HepG2 (cell line): ENCODE measurements around the gene CHD2.

ENCODE experiments used
- EP300 ChIP-seq, 3 experiments: sonication (generic) in 1 of 3; formaldehyde crosslinking in 1 of 3; IDR thresholded peaks; 2 replicates each; pipeline versions ENCODE4 v1.5.1 to v1.6.1; 2011 to 2020; ENCODE audit warnings: low read depth in 2 of 3, low read length in 2 of 3, borderline replicate concordance in 1 of 3, improper control_type of control experiment in 1 of 3, mild to moderate bottlenecking in 1 of 3, missing genetic modification reagents in 1 of 3, moderate library complexity in 1 of 3
- MED1 ChIP-seq: sonication (generic); formaldehyde crosslinking; IDR thresholded peaks from 2 replicates; pipeline ENCODE4 v1.4.0; 2020; ENCODE audit warnings: missing genetic modification reagents
- POLR2AphosphoS5 ChIP-seq: IDR thresholded peaks from 2 replicates; pipeline ENCODE4 v1.6.1; 2012; ENCODE audit warnings: low read depth, low read length
- TP53 ChIP-seq: sonication (generic); formaldehyde crosslinking; conservative IDR thresholded peaks from 2 replicates; pipeline ENCODE4 v1.4.0; 2020; ENCODE audit warnings: missing genetic modification reagents
- ZNF136 ChIP-seq: sonication (generic); formaldehyde crosslinking; IDR thresholded peaks from 2 replicates; pipeline ENCODE4 v1.8.1; 2022; ENCODE audit warnings: low read depth, mild to moderate bottlenecking, moderate library complexity, missing genetic modification reagents
- TF ChIP-seq, protein P1 (sequence below), 2 experiments: IDR thresholded peaks; 2 replicates each; pipeline ENCODE4 v1.6.1; 2011 to 2012; ENCODE audit warnings: low read length in 2 of 2, borderline replicate concordance in 1 of 2, low read depth in 1 of 2, mild to moderate bottlenecking in 1 of 2, moderate library complexity in 1 of 2
- TF ChIP-seq, protein P2 (sequence below): sonication (generic); formaldehyde crosslinking; IDR thresholded peaks from 2 replicates; pipeline ENCODE4 v1.4.0; 2020; ENCODE audit warnings: missing genetic modification reagents, mild to moderate bottlenecking, borderline replicate concordance

DNA sequence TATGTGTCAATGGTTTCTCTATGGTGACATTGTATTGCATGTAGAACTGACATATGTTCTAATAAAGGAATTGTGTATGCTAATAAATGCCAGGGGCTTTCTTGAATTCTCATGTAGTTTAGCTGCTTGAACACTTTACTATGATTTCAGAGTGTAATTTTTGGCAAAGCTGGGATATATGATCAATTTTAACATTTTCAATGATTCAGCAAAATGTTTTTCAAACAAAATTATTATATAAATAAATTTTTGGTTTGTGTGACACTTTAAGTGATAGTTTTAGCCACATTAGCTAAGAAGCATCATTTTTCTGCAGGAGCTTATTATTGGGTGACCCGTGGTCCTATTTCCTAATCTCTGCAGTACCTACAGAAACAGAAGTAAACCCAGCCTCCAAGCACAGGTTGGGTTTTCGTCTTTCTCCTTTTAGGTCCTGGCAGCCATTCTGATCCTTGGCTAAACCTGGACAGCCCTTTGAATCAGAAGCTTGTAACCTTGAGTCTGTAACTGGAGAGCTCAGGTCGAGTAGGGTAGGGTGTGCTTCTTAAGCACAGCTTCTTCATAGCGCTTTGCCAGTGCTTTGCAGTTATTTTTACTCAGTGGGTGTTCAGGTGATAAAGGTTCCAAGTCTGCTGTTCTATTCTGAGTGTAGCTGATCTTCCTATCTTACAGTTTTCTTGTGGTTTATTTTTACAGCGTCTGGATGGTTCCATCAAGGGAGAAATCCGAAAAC, 74.2 kb downstream of the CHD2 start:
- TF ChIP-seq, protein P1, sequence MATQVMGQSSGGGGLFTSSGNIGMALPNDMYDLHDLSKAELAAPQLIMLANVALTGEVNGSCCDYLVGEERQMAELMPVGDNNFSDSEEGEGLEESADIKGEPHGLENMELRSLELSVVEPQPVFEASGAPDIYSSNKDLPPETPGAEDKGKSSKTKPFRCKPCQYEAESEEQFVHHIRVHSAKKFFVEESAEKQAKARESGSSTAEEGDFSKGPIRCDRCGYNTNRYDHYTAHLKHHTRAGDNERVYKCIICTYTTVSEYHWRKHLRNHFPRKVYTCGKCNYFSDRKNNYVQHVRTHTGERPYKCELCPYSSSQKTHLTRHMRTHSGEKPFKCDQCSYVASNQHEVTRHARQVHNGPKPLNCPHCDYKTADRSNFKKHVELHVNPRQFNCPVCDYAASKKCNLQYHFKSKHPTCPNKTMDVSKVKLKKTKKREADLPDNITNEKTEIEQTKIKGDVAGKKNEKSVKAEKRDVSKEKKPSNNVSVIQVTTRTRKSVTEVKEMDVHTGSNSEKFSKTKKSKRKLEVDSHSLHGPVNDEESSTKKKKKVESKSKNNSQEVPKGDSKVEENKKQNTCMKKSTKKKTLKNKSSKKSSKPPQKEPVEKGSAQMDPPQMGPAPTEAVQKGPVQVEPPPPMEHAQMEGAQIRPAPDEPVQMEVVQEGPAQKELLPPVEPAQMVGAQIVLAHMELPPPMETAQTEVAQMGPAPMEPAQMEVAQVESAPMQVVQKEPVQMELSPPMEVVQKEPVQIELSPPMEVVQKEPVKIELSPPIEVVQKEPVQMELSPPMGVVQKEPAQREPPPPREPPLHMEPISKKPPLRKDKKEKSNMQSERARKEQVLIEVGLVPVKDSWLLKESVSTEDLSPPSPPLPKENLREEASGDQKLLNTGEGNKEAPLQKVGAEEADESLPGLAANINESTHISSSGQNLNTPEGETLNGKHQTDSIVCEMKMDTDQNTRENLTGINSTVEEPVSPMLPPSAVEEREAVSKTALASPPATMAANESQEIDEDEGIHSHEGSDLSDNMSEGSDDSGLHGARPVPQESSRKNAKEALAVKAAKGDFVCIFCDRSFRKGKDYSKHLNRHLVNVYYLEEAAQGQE (IDR thresholded peaks at IDR 0.05; ENCODE audit: borderline replicate concordance in 1 of 2, low read depth in 1 of 2, low read length in 2 of 2): no peak
- no peak for TF ChIP-seq POLR2AphosphoS5
- TF ChIP-seq EP300 (IDR thresholded peaks at IDR 0.05; ENCODE audit: low read depth in 2 of 2, low read length in 2 of 2): no peak
- TF ChIP-seq EP300 (CRISPR knock-in tag; IDR thresholded peaks at IDR 0.05; ENCODE audit: borderline replicate concordance): no peak
- no peak for TF ChIP-seq ZNF136 (CRISPR knock-in tag)
- TF ChIP-seq MED1 (CRISPR knock-in tag): no peak
- TF ChIP-seq, protein P2, sequence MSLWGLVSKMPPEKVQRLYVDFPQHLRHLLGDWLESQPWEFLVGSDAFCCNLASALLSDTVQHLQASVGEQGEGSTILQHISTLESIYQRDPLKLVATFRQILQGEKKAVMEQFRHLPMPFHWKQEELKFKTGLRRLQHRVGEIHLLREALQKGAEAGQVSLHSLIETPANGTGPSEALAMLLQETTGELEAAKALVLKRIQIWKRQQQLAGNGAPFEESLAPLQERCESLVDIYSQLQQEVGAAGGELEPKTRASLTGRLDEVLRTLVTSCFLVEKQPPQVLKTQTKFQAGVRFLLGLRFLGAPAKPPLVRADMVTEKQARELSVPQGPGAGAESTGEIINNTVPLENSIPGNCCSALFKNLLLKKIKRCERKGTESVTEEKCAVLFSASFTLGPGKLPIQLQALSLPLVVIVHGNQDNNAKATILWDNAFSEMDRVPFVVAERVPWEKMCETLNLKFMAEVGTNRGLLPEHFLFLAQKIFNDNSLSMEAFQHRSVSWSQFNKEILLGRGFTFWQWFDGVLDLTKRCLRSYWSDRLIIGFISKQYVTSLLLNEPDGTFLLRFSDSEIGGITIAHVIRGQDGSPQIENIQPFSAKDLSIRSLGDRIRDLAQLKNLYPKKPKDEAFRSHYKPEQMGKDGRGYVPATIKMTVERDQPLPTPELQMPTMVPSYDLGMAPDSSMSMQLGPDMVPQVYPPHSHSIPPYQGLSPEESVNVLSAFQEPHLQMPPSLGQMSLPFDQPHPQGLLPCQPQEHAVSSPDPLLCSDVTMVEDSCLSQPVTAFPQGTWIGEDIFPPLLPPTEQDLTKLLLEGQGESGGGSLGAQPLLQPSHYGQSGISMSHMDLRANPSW (CRISPR knock-in tag): no peak
- TF ChIP-seq TP53 (CRISPR knock-in tag): no peak
